ENCODE measurements around the gene SKA1.

GRCh38 chr18:50405582-50406271, 30.9 kb downstream of the SKA1 start:
- TF ChIP-seq SP1 (IDR thresholded peaks at IDR 0.05): no peak
- TF ChIP-seq PKNOX1 (IDR thresholded peaks at IDR 0.05): no peak
- TF ChIP-seq SUZ12 (IDR thresholded peaks at IDR 0.05): no peak
